K562 (cell line): ENCODE results near the gene IMPDH2. TPM values are rescaled to one million over a fixed set of nuclear protein-coding genes. Genes with fewer than 3 reads are reported as not detected.

Experiments
- CBFA2T3 ChIP-seq: fragments of 450-650 bp; IDR thresholded peaks from 2 replicates; pipeline ENCODE4 v1.6.1; 2017
- EGR1 ChIP-seq: fragments of 450-650 bp; conservative IDR thresholded peaks from 2 replicates; pipeline ENCODE4 v1.6.1; 2017; ENCODE audit warnings: mild to moderate bottlenecking
- HDAC3 ChIP-seq: fragments of 450-650 bp; IDR thresholded peaks from 2 replicates; pipeline ENCODE4 v1.6.1; 2018; ENCODE audit warnings: borderline replicate concordance, mild to moderate bottlenecking, moderate library complexity; ENCODE audit not compliant: partially characterized antibody
- NFE2 ChIP-seq: IDR thresholded peaks from 2 replicates; pipeline ENCODE4 v1.6.1; 2014; ENCODE audit warnings: antibody characterized with exemption, low read depth
- RBFOX2 ChIP-seq: fragments of 200-400 bp; formaldehyde crosslinking; IDR thresholded peaks from 2 replicates; pipeline ENCODE4 v1.6.1; 2017; ENCODE audit warnings: low read depth, mild to moderate bottlenecking, low read length, moderate library complexity
- TAF1 ChIP-seq: IDR thresholded peaks from 2 replicates; pipeline ENCODE4 v1.6.1; 2011; ENCODE audit warnings: mild to moderate bottlenecking, low read length, moderate library complexity; ENCODE audit not compliant: insufficient read depth, control insufficient read depth, severe bottlenecking; ENCODE audit errors: extremely low read depth
- ZNF583 ChIP-seq: fragments of 250-450 bp; sonication (Bioruptor Pico); IDR thresholded peaks from 2 replicates; pipeline ENCODE4 v1.4.0; 2020
- polyA plus RNA-seq, 8 experiments: library from polyadenylated mRNA; depleted of rRNA in 4 of 8; stranded (reverse) in 5 of 8; unstranded in 3 of 8; fragments of >200 nt; fragmentation: Nextera tagmentation in 2 of 8; fragmentation: Illumina TruSeq in 1 of 8; extraction: Ambion mirVana in 2 of 8; extraction: Trizol in 1 of 8; gene quantifications; 2 replicates each; pipeline versions ENCODE4 v1.2.1 to v1.2.3, GENCODE V29; 2011 to 2014; ENCODE audit warnings: inconsistent platforms in 1 of 8, missing spikeins in 1 of 8
- total RNA-seq, 7 experiments: library from RNA; depleted of rRNA in 6 of 7; stranded (reverse); fragments of >200 nt in 6 of 7; fragmentation: Illumina TruSeq in 2 of 7; extraction: Trizol in 2 of 7; gene quantifications; 2 replicates each; pipeline versions ENCODE4 v1.2.1 to v1.2.3, GENCODE V29; 2011 to 2021; ENCODE audit warnings: low replicate concordance in 1 of 7
- TF ChIP-seq, protein P1 (sequence below): fragments of 250-450 bp; sonication (Bioruptor Pico); IDR thresholded peaks from 2 replicates; pipeline ENCODE4 v1.4.0; 2020; ENCODE audit warnings: mild to moderate bottlenecking
- TF ChIP-seq, protein P2 (sequence below): fragments of 450-650 bp; IDR thresholded peaks from 2 replicates; pipeline ENCODE4 v1.6.1; 2016; ENCODE audit warnings: low read depth

Gene IMPDH2
- total and polyA plus RNA-seq, 9 of the 15 experiments (the other 6 are each of a cell fraction or from before 2014, with no cell fraction given) = 318 to 507 (median 366) TPM

DNA sequence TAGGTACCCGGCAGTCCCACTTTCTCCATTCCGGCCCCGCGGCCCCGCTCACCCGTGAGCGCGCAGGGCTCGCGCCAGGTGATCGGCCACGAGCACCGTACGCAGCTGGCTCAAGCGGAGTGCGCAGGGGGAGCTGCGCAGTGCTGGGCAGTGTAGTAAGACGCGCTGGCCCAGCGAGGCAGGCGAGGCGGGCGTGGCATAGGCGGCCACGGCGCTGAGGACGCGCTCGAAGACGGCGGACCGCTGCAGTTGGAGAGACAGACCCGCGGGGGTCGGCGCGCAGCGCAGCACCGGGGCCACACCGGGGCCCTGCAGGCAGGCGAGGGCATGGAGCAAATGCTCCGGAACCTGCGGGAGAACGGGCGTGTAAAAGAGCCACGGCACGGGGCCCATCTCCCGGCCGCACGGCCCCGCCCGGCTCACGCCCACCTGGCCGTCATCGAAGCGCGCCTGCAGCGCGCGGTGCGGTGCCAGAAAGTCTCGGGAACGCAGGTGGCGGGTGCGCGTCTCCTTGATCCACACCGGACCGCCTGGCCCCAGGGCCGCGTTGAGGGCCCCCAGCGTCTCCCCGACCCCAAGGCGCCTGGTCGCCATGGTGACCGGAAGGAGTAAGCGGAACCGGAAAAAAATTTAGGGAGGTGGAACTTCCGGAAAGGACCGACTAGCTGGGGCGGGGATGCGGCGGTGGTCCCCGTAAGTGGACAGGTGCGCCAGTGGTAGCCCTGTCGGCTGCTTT lies 11.1 kb downstream of the IMPDH2 start, which contains the start of gene DALRD3 (continued):
- peak; percentile 48; the same call in 1 of the 2 replicates for TF ChIP-seq EGR1
- peak; percentile 39 for TF ChIP-seq TAF1
- no peak for TF ChIP-seq ZNF583 (CRISPR knock-in tag)
- TF ChIP-seq, protein P1, sequence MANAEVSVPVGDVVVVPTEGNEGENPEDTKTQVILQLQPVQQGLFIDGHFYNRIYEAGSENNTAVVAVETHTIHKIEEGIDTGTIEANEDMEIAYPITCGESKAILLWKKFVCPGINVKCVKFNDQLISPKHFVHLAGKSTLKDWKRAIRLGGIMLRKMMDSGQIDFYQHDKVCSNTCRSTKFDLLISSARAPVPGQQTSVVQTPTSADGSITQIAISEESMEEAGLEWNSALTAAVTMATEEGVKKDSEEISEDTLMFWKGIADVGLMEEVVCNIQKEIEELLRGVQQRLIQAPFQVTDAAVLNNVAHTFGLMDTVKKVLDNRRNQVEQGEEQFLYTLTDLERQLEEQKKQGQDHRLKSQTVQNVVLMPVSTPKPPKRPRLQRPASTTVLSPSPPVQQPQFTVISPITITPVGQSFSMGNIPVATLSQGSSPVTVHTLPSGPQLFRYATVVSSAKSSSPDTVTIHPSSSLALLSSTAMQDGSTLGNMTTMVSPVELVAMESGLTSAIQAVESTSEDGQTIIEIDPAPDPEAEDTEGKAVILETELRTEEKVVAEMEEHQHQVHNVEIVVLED (CRISPR knock-in tag) = no peak
- no peak for TF ChIP-seq NFE2
- TF ChIP-seq RBFOX2 = peak; percentile 66
- no peak for TF ChIP-seq HDAC3
- TF ChIP-seq, protein P2, sequence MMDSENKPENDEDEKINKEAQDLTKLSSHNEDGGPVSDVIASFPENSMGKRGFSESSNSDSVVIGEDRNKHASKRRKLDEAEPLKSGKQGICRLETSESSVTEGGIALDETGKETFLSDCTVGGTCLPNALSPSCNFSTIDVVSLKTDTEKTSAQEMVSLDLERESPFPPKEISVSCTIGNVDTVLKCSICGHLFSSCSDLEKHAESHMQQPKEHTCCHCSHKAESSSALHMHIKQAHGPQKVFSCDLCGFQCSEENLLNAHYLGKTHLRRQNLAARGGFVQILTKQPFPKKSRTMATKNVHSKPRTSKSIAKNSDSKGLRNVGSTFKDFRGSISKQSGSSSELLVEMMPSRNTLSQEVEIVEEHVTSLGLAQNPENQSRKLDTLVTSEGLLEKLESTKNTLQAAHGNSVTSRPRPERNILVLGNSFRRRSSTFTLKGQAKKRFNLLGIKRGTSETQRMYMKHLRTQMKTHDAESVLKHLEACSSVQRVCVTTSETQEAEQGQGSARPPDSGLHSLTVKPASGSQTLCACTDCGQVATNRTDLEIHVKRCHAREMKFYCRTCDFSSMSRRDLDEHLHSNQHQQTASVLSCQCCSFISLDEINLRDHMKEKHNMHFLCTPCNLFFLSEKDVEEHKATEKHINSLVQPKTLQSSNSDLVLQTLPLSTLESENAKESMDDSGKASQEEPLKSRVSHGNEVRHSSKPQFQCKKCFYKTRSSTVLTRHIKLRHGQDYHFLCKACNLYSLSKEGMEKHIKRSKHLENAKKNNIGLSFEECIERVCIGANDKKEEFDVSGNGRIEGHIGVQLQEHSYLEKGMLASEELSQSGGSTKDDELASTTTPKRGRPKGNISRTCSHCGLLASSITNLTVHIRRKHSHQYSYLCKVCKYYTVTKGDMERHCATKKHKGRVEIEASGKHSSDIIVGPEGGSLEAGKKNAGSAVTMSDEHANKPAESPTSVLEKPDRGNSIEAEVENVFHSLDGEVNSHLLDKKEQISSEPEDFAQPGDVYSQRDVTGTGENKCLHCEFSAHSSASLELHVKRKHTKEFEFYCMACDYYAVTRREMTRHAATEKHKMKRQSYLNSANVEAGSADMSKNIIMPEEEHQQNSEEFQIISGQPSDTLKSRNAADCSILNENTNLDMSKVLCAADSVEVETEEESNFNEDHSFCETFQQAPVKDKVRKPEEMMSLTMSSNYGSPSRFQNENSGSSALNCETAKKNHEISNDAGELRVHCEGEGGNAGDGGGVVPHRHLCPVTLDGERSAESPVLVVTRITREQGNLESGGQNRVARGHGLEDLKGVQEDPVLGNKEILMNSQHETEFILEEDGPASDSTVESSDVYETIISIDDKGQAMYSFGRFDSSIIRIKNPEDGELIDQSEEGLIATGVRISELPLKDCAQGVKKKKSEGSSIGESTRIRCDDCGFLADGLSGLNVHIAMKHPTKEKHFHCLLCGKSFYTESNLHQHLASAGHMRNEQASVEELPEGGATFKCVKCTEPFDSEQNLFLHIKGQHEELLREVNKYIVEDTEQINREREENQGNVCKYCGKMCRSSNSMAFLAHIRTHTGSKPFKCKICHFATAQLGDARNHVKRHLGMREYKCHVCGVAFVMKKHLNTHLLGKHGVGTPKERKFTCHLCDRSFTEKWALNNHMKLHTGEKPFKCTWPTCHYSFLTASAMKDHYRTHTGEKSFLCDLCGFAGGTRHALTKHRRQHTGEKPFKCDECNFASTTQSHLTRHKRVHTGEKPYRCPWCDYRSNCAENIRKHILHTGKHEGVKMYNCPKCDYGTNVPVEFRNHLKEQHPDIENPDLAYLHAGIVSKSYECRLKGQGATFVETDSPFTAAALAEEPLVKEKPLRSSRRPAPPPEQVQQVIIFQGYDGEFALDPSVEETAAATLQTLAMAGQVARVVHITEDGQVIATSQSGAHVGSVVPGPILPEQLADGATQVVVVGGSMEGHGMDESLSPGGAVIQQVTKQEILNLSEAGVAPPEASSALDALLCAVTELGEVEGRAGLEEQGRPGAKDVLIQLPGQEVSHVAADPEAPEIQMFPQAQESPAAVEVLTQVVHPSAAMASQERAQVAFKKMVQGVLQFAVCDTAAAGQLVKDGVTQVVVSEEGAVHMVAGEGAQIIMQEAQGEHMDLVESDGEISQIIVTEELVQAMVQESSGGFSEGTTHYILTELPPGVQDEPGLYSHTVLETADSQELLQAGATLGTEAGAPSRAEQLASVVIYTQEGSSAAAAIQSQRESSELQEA = no peak
- TF ChIP-seq CBFA2T3 = no peak
